GM12874 (cell line): Measurements from ENCODE around the gene CEP112.

ENCODE experiments used
- TF ChIP-seq, protein P1 (sequence below): IDR thresholded peaks from 2 replicates; pipeline ENCODE4 v1.5.1; 2011; ENCODE audit warnings: low read depth, mild to moderate bottlenecking, control low read depth, low read length, moderate library complexity; ENCODE audit not compliant: insufficient read depth

CEP112 gene

DNA sequence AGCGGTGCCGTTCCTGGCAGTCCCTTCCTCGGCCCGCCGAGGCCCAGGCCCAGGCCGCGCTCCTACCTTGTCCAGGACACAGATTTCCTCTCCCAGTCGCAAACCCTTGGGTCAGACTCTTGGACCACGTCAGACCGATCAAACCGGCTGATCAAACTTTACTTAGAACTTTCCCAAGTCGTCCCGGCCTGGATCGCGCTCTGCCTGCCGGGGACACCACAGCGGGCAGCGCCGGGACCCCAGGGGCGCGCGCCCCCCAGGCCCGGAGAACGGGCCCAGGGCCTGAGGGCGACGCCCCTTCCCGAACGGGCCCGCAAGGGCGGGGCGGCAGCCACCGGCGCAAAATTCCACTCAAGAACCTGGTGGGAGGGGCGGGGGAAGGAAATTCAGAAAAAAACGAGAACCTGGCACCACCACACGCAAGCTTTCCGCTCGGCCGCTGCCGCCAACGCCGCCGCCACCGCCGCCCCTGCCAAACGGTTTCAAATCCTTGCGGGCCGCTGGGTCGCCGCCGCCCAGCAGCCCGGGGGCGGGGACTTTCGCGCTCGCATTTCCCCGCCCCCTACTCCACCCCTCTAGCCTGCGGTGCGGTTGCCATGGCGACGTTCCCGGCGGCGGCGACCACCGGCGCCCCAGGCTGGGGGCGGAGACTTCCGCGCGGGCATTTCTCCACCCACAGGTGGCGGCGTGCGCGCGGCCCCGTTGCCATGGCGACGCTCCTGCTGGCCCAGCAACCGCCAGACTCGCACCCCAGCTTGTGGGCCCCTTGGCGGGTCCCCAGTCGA lies at the start of gene CEP112:
TSS of gene CEP112 (minus strand) at position 541 of the 785 bp plus-strand sequence.
- TF ChIP-seq, protein P1, sequence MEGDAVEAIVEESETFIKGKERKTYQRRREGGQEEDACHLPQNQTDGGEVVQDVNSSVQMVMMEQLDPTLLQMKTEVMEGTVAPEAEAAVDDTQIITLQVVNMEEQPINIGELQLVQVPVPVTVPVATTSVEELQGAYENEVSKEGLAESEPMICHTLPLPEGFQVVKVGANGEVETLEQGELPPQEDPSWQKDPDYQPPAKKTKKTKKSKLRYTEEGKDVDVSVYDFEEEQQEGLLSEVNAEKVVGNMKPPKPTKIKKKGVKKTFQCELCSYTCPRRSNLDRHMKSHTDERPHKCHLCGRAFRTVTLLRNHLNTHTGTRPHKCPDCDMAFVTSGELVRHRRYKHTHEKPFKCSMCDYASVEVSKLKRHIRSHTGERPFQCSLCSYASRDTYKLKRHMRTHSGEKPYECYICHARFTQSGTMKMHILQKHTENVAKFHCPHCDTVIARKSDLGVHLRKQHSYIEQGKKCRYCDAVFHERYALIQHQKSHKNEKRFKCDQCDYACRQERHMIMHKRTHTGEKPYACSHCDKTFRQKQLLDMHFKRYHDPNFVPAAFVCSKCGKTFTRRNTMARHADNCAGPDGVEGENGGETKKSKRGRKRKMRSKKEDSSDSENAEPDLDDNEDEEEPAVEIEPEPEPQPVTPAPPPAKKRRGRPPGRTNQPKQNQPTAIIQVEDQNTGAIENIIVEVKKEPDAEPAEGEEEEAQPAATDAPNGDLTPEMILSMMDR: no peak

DNA sequence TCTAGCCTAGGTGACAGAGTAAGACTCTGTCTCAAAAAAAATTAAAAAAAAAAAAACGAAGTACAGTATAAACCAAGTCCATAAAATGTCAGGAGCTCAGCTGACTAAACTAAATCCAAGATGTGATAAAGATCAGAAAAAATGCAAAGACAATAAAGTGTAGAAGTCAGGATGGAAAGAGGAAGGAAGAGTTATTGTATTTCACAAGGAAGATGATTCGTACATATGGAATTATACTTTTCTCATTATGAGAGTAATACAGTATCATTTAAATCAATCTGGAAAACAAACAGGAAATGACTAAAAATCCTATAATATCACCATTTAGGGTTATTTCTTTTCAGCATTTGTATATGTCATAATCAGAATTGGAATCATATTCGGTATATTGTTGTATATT lies 48.7 kb upstream of the CEP112 start:
- TF ChIP-seq, protein P1: no peak

DNA sequence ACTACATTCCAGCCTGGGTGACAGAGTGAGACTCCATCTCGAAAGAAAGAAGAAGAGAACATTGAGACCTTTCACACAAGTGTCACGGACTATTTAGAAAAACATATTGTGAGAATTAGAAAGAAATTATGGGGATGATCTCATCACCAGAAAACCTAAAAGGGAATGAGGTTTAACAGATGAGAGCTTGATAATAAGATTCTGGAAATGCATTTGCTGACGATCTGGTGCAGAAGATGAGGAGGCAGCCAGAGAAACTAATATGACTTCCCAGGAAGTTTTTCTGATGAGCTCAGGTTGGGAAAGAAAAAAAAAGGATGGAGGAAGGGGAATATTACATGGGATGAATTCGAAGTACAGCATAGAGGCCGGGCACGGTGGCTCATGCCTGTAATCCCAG lies 48.1 kb upstream of the CEP112 start:
- TF ChIP-seq, protein P1: no peak

DNA sequence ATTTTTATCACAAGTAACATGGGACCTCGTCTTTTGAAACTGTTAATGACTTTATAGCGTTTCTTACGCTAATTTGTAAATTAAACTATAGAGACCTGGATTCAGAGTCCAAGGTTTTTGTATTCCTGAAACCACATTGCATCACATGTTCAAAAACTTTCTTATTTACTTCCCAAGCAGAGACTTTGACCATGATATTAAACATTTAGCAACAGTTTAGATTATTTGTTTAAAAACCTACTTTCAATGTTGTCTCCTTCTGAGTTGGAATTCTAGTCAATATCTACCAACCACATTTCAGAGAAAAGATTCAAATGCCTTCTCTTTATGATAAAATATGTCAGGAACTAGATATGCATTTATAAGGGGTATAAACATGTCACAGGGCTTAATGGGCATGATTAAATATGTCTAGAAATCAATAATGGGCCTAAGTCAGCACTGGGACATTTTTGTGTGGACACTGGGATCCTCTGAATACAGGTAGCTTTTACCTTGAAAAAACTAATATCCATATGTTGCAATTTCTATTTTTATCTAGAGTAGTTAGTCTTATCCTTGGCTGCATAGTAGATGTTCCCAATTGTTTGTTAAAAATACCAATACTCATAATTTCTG lies 43.6 kb upstream of the CEP112 start:
- TF ChIP-seq, protein P1: no peak

DNA sequence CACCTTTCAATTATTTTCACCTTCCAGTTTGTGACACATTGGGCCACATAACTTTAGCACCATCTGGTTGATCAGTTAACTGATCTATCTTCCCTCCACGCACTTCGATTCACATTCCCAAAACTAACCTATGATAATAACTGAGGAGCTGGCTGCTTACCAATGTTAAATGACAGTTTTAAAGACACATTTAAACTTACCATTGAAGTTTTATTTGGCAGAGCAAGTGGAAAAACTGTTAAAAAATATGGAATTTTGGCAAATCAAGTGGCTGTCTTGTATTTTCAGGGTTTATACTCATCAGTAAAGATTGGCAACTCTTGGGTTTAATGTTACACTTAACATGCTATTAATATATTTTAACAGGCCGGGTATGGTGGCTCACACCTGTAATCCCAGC lies 42.7 kb upstream of the CEP112 start:
- TF ChIP-seq, protein P1: no peak

DNA sequence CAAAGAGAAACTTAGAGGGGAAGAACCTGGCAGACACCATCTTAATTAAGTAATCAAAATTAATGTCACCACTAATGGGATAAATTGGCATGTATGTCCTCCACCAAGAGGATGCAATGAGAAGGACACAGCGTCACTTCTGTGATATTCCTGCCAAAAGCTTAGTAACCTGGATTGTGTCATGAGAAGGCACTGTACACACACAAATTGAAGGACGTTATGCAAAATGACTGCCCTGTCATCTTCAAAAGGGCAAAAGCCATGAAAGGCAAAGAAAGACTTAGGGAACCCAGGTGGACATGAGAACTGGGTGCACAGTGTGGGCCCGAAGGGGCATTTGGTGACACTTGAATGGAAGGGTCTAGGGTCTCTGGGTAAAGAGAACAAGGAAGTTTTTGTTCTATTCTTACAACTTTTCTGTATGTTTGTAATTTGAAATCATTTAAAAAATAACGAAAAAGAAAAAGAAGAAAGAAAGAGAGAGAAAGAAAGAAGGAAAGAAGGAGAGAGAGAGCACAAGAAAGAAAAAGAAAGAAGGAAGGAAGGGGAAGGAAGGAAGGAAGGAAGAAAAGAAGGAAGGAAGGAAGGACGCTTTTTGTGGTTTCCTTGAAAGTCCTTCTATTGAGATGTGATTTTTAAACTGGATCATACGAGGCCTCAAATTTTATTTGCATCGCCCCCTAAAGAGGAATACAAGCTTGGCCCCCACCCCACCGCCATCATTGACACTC lies 41.3 kb upstream of the CEP112 start:
- TF ChIP-seq, protein P1: no peak

DNA sequence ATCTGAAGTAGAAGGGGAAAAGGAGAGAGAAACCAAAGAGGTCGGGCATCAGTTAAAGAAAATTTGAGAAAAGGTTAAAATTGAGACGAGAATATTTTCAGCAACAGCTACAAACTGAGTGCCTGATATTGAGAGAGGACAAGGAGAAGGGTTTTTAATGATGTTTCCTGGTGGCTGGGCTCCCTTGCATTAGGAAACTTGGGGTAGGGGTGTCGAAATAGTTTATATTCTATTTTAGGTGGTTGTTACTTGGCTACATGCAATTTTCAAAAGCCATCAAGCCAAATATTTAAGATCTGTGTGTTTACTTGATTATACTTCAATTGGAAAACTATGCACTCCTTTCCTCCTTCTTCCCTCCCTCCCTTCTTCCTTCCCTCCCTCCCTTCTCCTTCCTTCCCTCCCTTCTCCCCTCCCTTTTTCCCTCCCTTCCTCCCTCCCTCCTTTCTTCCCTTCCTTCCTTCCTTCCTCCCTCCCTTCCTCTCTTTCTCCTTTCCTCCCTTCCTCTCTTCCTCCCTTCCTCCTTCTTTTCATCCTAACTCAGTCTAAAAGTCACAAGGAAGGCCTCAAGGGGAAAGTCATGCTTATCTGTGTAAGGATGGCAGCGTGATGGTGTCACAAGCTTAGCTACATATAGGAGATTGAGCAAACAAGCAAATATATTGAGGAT lies 39.1 kb upstream of the CEP112 start:
- TF ChIP-seq, protein P1: no peak
